Transverse colon (tissue), 4 donors: ENCODE results near the gene SAMD13. TPM values are rescaled to one million over a fixed set of nuclear protein-coding genes. Genes with fewer than 3 reads are reported as not detected.

ENCODE experiments used
- DNase-seq: peaks from one replicate; pipeline ENCODE4 v3.0.0-alpha.2; 2019
- H3K27ac ChIP-seq, 4 donors: fragments of 200-600 bp; sonication (generic); 2 replicates each; pipeline ENCODE4 v1.5.1; 2016 to 2018; ENCODE audit warnings: inconsistent platforms in 4 of 4
- H3K27me3 ChIP-seq: fragments of 200-600 bp; sonication (generic); 2 replicates; pipeline ENCODE4 v1.5.1; 2017; ENCODE audit warnings: inconsistent platforms
- H3K36me3 ChIP-seq, 4 donors: fragments of 200-600 bp; sonication (generic); 2 replicates each; pipeline ENCODE4 v1.5.1; 2017 to 2019; ENCODE audit warnings: inconsistent platforms in 4 of 4
- H3K4me1 ChIP-seq, 4 donors: fragments of 200-600 bp; sonication (generic); 2 replicates each; pipeline ENCODE4 v1.5.1; 2017 to 2020; ENCODE audit warnings: inconsistent platforms in 4 of 4
- H3K4me3 ChIP-seq, 4 donors: fragments of 200-600 bp; sonication (generic); 1 replicate in 1 of 4; 2 replicates in 3 of 4; pipeline versions ENCODE4 v1.5.1 to v1.6.1; 2017 to 2019; ENCODE audit warnings: inconsistent platforms in 4 of 4
- H3K9me3 ChIP-seq, 2 donors: fragments of 200-600 bp; sonication (generic); 2 replicates each; pipeline ENCODE4 v1.5.1; 2017 to 2019; ENCODE audit warnings: inconsistent platforms in 2 of 2
- EP300 ChIP-seq: sonication (generic); formaldehyde crosslinking; IDR thresholded peaks from one replicate; pipeline ENCODE4 v1.6.1; 2017; ENCODE audit warnings: antibody characterized with exemption, low read depth
- POLR2A ChIP-seq: fragments of 450-650 bp; IDR thresholded peaks from one replicate; pipeline ENCODE4 v1.6.1; 2016; ENCODE audit warnings: antibody characterized with exemption, mild to moderate bottlenecking, moderate library complexity
- POLR2AphosphoS5 ChIP-seq, 3 donors: sonication (generic); formaldehyde crosslinking; IDR thresholded peaks; one replicate each; pipeline ENCODE4 v1.6.1; 2016; ENCODE audit warnings: antibody characterized with exemption in 3 of 3
- WGBS, 2 donors: methylation state at CpG; one replicate each; pipeline ENCODE4 v1.1.5; 2018; ENCODE audit warnings: low coverage in 1 of 2; 5-methylcytosine and 5-hydroxymethylcytosine counted together
- in situ Hi-C, 4 donors: fragments of 200-750 bp; cut with MboI; loops; one replicate each; pipeline versions ENCODE4 v1.15.0 to v1.15.1; 2017; ENCODE audit warnings: low sequenced_read_pairs in 3 of 4, low pct_ligation_motif_present in 1 of 4, low pct_unique_long_range_greater_than_20kb in 1 of 4
- intact Hi-C: fragments of 100-400 bp; cut with DNase I; formaldehyde crosslinking; loops from one replicate; pipeline ENCODE4 v1.15.1; 2023; ENCODE audit warnings: low total_unique reads
- total RNA-seq, 4 donors: library from RNA; depleted of rRNA; stranded (reverse); fragments of >200 nt; gene quantifications; one replicate each; pipeline ENCODE4 v1.1.0, GENCODE V29; 2016
- TF ChIP-seq, protein P1 (sequence below), 5 experiments: fragments of 200-600 bp in 3 of 5; fragments of 450-650 bp in 2 of 5; sonication (generic) in 3 of 5; IDR thresholded peaks; 1 replicate in 2 of 5; 2 replicates in 3 of 5; pipeline ENCODE4 v1.5.1; 2016 to 2017; ENCODE audit warnings: antibody characterized with exemption in 5 of 5, inconsistent platforms in 3 of 5, mild to moderate bottlenecking in 2 of 5, moderate library complexity in 1 of 5

SAMD13 gene
- total RNA-seq, 4 donors from 2014 or later, result 2.2 to 17.8 (median 13.9) TPM

DNA sequence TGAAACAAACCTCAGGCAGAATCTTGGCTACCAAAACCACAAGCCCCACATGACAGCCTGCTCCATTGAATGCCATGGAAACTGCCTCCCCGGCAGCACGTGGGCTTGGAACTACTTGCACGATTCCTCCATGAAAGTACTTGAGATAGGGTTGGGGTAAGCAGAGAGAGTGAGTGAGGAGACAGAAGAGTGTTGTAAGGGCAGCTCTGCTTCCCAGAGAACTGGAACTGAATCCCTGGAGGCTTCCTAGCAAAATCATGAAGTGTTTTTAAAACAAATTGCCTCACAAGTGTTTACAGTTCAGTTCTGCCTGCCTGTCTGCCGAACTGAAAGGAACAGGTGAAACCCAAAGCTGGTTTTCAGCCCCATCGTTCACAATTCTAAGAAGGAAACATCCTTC, 61.5 kb downstream of the SAMD13 start:
- Histone ChIP-seq H3K4me3 (no peak overlapping the region), H3K27me3 (no peaks in the 10 kb centered on the region), H3K27ac (peak overlapping the region in 1 of 4 donors; percentile 15), H3K36me3 (no peaks in the 10 kb centered on the region), H3K4me1 (peaks cover 0 to 14% (median 10%) of the 10 kb centered on the region in 4 donors), H3K9me3 (no peaks in the 10 kb centered on the region)
- TF ChIP-seq POLR2AphosphoS5 (IDR thresholded peaks at IDR 0.05), result no peak
- TF ChIP-seq, protein P1, sequence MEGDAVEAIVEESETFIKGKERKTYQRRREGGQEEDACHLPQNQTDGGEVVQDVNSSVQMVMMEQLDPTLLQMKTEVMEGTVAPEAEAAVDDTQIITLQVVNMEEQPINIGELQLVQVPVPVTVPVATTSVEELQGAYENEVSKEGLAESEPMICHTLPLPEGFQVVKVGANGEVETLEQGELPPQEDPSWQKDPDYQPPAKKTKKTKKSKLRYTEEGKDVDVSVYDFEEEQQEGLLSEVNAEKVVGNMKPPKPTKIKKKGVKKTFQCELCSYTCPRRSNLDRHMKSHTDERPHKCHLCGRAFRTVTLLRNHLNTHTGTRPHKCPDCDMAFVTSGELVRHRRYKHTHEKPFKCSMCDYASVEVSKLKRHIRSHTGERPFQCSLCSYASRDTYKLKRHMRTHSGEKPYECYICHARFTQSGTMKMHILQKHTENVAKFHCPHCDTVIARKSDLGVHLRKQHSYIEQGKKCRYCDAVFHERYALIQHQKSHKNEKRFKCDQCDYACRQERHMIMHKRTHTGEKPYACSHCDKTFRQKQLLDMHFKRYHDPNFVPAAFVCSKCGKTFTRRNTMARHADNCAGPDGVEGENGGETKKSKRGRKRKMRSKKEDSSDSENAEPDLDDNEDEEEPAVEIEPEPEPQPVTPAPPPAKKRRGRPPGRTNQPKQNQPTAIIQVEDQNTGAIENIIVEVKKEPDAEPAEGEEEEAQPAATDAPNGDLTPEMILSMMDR (IDR thresholded peaks at IDR 0.05), result no peak
- TF ChIP-seq POLR2A, result no peak
- no peak for TF ChIP-seq EP300
- in situ Hi-C loops, result no loop called here
- no peak for DNase-seq
- WGBS, 2 donors, result 40 to 67% methylated on average over 3 to 5 of the region's 5 CpGs
- intact Hi-C loops, result no loop called here

DNA sequence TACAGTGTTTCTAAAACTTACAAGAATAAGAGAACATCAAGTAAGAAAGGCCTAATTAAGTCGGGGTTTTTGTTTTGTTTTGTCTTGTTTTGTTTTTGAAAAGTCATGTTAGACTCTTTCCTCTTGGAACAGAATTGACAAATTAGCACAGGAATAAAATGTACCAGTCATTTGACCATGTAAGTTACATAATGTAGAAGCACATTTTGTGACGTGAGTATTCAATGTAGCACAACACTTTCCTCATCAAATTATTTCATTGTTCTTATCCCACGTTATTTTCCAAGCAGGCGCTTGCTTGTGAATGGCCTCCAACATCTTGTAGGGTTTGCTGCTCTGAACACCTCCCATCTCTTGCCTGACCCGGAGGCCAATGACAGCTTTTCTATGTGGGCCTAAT, 62.1 kb downstream of the SAMD13 start:
- WGBS, 2 donors, result 84% methylated on average over 5 of the region's 5 CpGs

DNA sequence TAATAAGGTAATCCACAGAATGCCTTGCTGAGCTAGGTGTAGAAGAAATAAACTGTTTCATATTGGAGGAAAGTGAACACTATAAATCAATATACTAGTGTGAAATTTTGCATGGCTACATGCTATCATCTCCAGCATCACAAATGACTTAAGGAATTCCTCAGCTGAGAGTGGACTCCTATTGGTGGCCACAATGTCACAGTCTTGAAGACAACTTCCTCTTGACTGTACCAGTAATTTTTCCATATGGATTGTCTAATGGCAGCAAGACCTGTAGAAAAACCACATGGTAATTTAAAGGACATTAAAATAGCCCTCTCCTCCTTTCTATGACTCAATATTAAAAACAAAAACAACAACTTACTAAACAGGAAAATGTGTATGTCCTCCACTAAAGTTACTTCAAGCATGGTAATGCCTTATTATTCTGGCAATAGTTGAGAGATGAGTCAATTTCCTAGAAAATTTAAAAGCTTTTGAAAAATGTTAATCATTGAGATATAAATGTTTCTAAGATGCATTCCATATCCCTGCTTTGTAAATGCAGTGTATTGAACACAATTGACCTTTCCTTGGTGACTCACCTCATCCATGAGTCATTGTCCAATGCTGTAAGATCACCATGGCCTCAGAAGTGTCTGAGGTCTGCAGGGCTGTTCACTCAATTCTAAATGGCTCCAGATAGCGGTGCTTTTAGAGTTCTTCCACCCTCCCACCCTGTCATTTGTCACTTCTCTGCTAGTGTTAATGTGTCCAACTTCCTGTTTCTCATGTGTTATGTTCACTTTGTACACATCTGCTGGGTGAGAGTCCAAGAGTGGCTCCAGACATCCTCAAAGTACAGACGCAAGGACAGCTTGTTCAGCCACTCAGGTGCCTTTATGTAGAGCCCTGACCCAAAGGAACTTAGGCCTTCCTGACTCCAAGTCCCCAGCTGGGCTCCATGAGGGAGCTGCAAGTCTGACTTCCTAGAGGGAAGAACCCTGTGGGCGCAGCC, 64.0 kb downstream of the SAMD13 start:
- no peak for TF ChIP-seq POLR2A
- TF ChIP-seq POLR2AphosphoS5 (IDR thresholded peaks at IDR 0.05), result peak in 2 of 3 donors; percentile 60 to 71
- H3K4me1 ChIP-seq, result peaks cover 0 to 14% (median 10%) of the 10 kb centered on the region in 4 donors
- H3K4me3 ChIP-seq, result no peak overlapping the region
- H3K9me3 ChIP-seq, result no peaks in the 10 kb centered on the region
- H3K27me3 ChIP-seq, result no peaks in the 10 kb centered on the region
- DNase-seq, result peak; percentile 28
- intact Hi-C loops (no loop called here), in situ Hi-C loops (no loop called here)
- 14 to 47% methylated on average over 1 to 3 of the region's 3 CpGs for WGBS, 2 donors
- no peaks in the 10 kb centered on the region for H3K36me3 ChIP-seq
- H3K27ac ChIP-seq, result peak overlapping the region in 3 of 4 donors; percentile 46 to 63 (median 62)

More for the DNA sequence above, 62.1 kb downstream of the SAMD13 start:
- no peak for DNase-seq
- intact Hi-C loops, result no loop called here
- no peak for TF ChIP-seq POLR2AphosphoS5 (IDR thresholded peaks at IDR 0.05)
- TF ChIP-seq POLR2A, result no peak
- TF ChIP-seq, protein P1 (IDR thresholded peaks at IDR 0.05), result no peak
- TF ChIP-seq EP300, result no peak
- Histone ChIP-seq H3K4me3 (no peak overlapping the region), H3K36me3 (no peaks in the 10 kb centered on the region), H3K27ac (peak overlapping the region in 1 of 4 donors; percentile 15), H3K9me3 (no peaks in the 10 kb centered on the region), H3K4me1 (peaks cover 0 to 14% (median 10%) of the 10 kb centered on the region in 4 donors), H3K27me3 (no peaks in the 10 kb centered on the region)
- in situ Hi-C loops, result no loop called here

DNA sequence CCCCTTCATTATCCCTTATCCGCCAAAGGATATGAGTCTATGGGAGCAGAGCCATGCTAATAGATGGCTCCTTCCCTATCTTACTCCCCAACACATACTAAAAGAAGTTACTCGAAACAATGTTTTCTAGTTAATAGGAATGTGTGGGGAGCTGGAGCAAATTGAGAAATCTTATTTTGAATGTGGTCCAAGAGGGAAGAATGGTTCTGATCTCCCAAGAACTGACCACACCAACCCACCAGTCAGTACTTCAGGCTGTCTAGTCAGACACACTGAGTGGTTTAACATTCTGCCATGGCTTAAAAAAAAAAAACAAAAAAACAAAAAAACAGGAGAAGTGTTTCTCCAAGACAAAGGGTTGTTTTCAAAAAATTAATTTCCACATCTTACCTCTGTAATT, 65.3 kb downstream of the SAMD13 start:
- intact Hi-C loops, result no loop called here
- whole genome bisulfite sequencing, 2 donors, result 78 to 87% methylated on average over 2 of the region's 2 CpGs
- Histone ChIP-seq H3K36me3 (no peaks in the 10 kb centered on the region), H3K4me1 (peaks cover 0 to 14% (median 10%) of the 10 kb centered on the region in 4 donors), H3K4me3 (no peak overlapping the region), H3K9me3 (no peaks in the 10 kb centered on the region), H3K27me3 (no peaks in the 10 kb centered on the region), H3K27ac (peak overlapping the region in 1 of 4 donors; percentile 46)
- TF ChIP-seq, protein P1 (IDR thresholded peaks at IDR 0.05), result no peak
- TF ChIP-seq POLR2AphosphoS5 (IDR thresholded peaks at IDR 0.05) (no peak), EP300 (no peak), POLR2A (no peak)
- no peak for DNase-seq
- in situ Hi-C loops, result no loop called here
